GM19351 (cell line): ENCODE measurements around the gene ITPK1.

Experiments used
- ATAC-seq: cut with Tn5 transposase; IDR thresholded peaks from one replicate; pipeline ENCODE4 v1.9.1; 2021; ENCODE audit warnings: mild to moderate bottlenecking, moderate library complexity; ENCODE audit not compliant: unreplicated experiment

The ITPK1 gene

GRCh38 chr14:92942576-92942975, 173.1 kb downstream of the ITPK1 start:
- no peak for ATAC-seq

GRCh38 chr14:92942136-92942535, 173.6 kb downstream of the ITPK1 start:
- no peak for ATAC-seq

- ATAC-seq, result no peak
These were observed 174.2 kb downstream of the ITPK1 start for GRCh38 chr14:92941531-92941930.

GRCh38 chr14:92940543-92940942, 175.2 kb downstream of the ITPK1 start:
- no peak for ATAC-seq

GRCh38 chr14:92939699-92940098, 176.0 kb downstream of the ITPK1 start:
- no peak for ATAC-seq

- ATAC-seq, result no peak
These were observed 176.6 kb downstream of the ITPK1 start for GRCh38 chr14:92938890-92939671.

GRCh38 chr14:92938235-92938875, 177.4 kb downstream of the ITPK1 start:
- no peak for ATAC-seq

- no peak for ATAC-seq
These were observed 178.4 kb downstream of the ITPK1 start for GRCh38 chr14:92937051-92937937.

- no peak for ATAC-seq
These were observed 179.6 kb downstream of the ITPK1 start for GRCh38 chr14:92936085-92936484.

GRCh38 chr14:92935446-92935845, 180.3 kb downstream of the ITPK1 start:
- no peak for ATAC-seq

GRCh38 chr14:92934196-92935085, 181.3 kb downstream of the ITPK1 start:
- ATAC-seq, result no peak

GRCh38 chr14:92933481-92933880, 182.2 kb downstream of the ITPK1 start:
- no peak for ATAC-seq

GRCh38 chr14:92932448-92933395, 183.0 kb downstream of the ITPK1 start:
- no peak for ATAC-seq

- ATAC-seq, result no peak
These were observed 183.9 kb downstream of the ITPK1 start for GRCh38 chr14:92931681-92932447.

GRCh38 chr14:92930737-92931602, 184.8 kb downstream of the ITPK1 start:
- no peak for ATAC-seq

- no peak for ATAC-seq
These were observed 185.8 kb downstream of the ITPK1 start for GRCh38 chr14:92929689-92930608.
